ENCODE measurements around the gene ARHGEF6.

ARHGEF6 gene

DNA sequence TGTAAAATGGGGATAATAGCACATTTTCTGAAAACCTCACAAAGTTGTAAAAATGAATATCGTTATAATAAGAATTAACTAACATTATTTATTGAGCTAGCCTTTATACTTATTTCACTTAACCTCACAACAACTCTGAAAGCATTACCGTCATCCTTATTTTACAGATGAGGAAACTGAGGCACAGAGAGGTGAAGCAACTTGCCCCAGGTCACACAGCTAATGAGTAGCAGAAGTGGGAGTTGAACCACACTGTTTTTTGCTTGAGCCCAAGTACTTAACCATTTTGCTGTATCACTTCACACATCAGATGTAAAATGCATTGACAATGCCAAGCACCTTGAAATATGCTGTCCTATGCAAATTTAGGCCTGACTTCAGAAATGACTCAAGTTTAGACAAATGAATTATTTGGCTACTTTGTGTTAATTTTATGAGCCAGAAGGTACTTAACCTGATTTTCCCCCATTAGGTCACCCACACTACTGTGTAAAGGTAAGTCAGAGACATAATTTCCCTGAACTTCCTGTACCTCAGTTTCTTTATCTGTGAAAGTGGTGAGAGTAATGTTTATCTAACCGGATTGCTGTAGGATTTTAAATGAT lies 109.6 kb downstream of the ARHGEF6 start:
- no peak overlapping the region for H3K4me3 ChIP-seq (ENCODE audit: low read length)
- TF ChIP-seq ZNF274 (IDR thresholded peaks at IDR 0.05; ENCODE audit: low read depth, low read length): no peak

DNA sequence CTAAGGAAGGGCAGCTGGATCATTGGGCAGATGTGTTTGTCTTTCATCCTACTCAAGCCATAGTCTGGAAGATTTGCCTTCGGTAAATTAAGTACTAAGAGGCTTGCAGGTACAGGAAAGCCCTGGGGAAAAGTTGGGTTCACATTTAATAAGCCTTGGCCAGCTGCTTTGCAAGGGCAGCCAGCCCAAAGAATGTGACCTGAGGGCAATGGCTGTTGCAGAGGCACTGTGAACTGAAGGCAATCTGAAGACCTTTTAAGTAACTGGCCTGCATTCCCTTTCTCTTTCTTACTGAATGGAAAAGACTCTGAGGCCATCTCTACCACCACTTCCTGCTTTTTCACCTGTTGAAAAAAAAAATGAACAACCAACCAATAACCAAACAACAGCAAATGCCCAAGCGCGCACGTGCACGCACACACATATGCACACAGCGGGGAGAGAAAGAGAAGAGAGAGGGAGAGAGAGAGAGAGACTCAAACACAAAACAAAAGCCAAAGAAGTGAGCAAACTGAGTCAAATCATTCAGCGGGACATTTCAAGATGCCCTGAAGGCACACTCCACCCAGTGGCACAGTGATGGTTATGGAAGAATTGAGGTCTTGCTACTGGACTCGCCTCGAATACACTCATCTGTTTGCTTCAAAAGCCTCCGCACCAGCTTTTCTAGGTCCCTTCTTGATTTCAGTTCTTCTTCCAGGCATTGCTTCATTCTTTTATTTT lies 113.1 kb downstream of the ARHGEF6 start:
- H3K4me3 ChIP-seq (ENCODE audit: low read length): no peak overlapping the region
- TF ChIP-seq ZNF274 (IDR thresholded peaks at IDR 0.05; ENCODE audit: low read depth, low read length): no peak

DNA sequence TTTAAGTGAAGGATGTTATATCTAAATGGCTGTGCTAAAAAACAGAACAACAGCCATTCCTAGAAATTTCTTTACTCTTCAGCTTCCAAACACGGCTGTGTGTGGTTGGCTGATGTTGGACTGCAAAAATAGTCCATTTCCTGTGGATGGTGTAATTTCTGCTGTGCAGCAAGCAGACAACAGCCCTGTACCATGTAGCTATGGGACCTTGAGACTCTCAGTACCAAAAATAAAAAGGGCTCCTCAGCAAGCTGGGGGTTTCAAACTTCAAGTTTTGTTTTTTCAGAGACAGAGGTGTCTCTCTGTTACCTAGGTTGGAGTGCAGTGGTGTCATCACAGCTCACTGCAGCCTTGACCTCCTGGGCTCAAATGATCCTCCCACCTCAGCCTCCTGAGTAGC lies 114.6 kb downstream of the ARHGEF6 start:
- TF ChIP-seq ZNF274 (IDR thresholded peaks at IDR 0.05; ENCODE audit: low read depth, low read length): no peak

DNA sequence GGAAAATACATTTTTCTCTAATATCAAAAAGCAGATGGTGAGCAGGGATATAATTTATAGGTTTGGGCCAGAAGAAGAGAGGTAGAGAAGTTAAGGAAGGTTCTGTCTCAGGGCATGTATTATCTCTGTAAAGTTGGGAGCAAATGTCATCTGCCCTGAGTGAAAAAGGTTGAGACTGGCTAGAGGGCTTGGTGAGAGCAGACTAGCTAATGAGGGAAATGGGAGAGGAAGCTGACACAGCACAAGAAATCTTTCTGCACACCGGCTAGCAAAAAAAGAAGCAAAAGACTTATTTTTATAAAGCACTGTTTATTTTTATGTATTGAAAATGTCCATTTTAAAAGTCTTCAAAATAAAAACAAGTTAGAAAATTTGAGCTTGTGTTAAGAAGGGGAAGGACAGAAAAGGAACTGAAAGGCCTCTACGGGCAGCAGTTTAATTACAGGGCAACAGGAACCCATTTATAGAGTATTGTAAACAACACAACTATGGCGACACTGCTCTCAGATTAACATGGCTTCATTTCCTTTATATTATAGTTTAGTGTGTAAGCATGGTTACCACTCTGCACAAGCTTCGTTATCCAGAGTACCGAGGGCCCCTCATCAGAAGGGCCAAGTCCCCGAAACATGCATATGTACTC lies 115.4 kb downstream of the ARHGEF6 start:
- no peak for TF ChIP-seq ZNF274 (IDR thresholded peaks at IDR 0.05; ENCODE audit: low read depth, low read length)
- H3K4me3 ChIP-seq (ENCODE audit: low read length): no peak overlapping the region

More for the DNA sequence above, 114.6 kb downstream of the ARHGEF6 start:
- no peak overlapping the region for H3K4me3 ChIP-seq (ENCODE audit: low read length)

DNA sequence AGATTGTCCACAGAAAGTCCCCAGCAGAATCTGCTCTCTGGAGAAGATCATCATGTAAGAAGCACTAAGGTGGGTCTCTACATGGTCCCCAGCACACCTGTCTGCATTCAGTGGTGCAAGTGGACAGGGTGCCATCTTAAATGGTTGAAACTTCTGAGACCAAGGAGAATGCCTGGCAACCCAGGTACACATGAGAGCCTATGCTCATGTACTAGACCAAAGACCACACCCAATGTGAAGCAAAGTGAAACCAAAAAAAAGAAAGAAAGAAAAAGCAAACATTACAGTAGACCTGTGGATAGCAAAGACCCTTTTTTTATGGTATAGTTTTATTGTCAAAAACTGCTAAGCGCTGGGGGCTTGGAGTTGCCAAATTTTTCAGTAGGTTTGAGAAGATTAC lies 117.8 kb downstream of the ARHGEF6 start:
- H3K4me3 ChIP-seq (ENCODE audit: low read length): no peak overlapping the region
- no peak for TF ChIP-seq ZNF274 (IDR thresholded peaks at IDR 0.05; ENCODE audit: low read depth, low read length)

DNA sequence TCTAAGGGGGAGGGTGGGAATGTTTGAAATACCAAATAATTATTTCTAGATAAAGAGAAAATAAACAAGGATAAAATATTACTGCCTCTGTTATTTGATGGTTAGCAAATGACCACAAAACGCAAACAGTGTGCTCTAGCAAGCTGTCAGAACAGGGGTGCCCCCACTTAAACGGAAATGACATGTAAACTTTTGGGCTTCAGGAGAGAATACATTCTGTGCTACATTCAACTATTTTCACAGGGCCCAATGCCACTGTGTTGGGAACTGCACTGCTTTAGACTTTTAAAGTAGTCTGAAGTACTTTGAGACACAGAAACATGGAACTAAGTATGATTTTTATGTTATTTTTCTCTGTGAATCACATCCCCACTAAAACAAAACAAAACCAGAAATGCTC lies 118.6 kb downstream of the ARHGEF6 start:
- H3K4me3 ChIP-seq (ENCODE audit: low read length): no peak overlapping the region
- TF ChIP-seq ZNF274 (IDR thresholded peaks at IDR 0.05; ENCODE audit: low read depth, low read length): no peak

DNA sequence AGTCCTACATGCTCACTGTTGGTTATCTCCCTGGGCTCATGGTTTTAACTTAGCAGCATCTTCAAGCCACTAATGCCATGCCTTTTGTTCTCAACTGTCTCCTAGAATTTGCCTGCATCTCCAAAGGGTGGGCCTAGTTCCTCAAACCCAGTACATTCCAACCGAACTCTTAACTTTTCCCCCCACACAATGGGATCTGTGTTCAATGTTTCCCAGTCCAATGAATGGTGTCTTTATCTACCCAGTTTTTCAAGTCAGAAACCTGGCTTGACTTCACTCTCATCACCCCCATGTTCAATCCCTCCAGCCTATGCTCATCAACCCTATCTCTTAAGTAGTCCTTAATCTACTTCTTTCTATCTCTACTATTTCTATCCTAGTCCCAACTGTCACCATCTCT lies 119.8 kb downstream of the ARHGEF6 start:
- no peak for TF ChIP-seq ZNF274 (IDR thresholded peaks at IDR 0.05; ENCODE audit: low read depth, low read length)
- H3K4me3 ChIP-seq (ENCODE audit: low read length): no peak overlapping the region

DNA sequence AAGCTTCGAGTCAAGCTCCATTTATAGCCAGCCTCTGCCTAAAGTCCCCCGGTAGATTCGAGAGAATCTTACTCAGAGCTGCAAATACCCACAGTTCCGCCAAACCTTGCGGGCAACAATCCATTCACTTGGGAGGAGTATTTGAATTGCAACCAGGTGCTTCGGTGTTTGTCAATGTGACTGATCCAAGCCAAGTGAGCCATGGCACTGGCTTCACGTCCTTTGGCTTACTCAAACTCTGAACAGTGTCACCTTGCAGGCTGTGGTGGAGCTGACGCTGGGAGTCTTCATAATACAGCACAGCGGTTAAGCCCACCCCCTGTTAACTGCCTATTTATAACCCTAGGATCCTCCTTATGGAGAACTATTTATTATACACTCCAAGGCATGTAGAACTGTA lies 121.6 kb downstream of the ARHGEF6 start:
- TF ChIP-seq ZNF274 (IDR thresholded peaks at IDR 0.05; ENCODE audit: low read depth, low read length): no peak
- no peak overlapping the region for H3K4me3 ChIP-seq (ENCODE audit: low read length)

DNA sequence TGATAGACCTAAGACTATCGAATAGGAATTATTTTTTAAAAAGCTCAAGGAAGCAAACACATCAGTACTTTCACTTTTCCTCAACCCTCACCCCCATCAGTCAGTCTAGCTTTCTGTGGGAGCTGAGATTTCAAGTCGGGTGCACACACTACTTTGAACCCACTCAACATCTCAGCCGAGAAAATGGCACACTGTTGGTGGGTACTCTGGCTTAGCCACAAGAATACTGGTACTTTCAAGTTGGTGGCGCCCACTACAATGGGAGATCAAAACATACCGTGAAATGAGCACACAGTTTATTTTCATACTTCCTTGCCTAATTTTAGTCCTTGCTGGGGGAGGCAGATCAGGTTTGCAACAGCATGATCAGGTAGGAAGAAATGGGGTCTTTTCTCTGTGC lies 122.6 kb downstream of the ARHGEF6 start:
- no peak overlapping the region for H3K4me3 ChIP-seq (ENCODE audit: low read length)
- TF ChIP-seq ZNF274 (IDR thresholded peaks at IDR 0.05; ENCODE audit: low read depth, low read length): no peak

DNA sequence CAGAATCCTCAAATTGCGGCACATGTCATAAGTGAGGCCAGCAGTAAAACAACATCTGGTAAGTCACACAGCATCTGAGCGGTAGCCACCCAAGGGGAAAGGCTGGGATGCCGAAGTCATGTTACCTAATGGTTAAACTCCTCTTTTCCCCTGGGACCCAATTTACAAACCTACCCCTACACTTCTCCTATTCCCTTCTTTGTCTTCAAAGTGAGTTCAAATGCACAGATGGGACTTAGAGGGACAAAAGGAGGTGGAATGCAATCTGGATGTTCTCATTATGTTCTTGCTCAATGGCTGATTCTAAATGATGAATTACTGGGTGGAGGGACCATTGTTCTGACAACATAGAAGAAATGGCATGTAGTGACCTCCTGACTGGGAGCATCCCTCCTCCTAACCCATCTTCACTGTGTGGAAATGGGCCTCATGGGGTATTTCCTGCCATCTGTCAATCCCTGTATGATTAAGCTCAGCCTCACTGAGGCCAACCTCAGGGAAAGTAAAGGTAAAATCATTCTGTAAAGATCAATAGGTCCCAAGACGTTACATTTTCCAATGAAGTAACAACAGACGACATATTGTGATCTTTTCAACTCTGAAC lies 124.3 kb downstream of the ARHGEF6 start:
- no peak for TF ChIP-seq ZNF274 (IDR thresholded peaks at IDR 0.05; ENCODE audit: low read depth, low read length)
- H3K4me3 ChIP-seq (ENCODE audit: low read length): no peak overlapping the region

DNA sequence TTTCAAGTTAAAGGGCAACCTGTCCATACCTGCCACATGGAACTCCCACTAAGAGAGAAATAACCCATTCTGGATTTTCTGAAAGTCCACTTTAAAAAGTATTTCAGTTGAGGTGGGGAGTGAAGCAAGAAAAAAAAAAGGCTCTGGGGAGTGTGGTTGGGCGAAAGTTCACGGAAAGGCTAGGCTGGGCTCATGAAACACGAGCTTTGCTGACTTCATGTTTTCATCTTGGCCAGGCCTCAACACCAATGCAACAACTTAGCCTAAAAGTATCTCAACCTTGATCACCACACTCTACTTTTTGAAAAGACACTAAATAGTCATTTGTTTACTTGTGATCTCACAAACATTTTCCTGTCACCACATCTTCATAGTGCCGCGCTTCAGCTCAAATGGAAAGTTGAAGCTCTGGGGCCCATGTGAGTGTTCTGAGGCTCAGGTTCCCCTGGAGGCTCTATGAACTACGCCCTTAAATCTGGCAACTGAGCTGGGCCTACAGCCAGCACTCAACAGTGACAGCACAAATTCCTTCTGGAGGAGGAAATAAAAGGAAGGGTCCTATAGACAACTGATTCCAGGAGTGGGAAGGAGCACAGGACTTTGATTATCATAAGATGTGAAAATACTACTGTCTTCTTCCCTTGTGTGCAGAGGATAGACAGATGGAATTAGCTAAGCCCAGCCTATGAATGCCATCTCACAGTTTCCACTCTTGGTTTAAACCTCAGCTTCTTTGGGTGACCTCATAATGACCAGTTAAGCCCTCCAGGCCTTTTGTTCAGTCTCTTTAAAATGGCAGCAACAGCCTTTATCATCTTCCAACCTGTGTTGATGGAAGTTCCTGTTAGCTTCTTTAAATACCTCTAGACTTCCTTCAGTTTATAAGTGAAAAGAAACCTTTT lies 127.7 kb downstream of the ARHGEF6 start:
- TF ChIP-seq ZNF274 (IDR thresholded peaks at IDR 0.05; ENCODE audit: low read depth, low read length): no peak
- H3K4me3 ChIP-seq (ENCODE audit: low read length): no peak overlapping the region

DNA sequence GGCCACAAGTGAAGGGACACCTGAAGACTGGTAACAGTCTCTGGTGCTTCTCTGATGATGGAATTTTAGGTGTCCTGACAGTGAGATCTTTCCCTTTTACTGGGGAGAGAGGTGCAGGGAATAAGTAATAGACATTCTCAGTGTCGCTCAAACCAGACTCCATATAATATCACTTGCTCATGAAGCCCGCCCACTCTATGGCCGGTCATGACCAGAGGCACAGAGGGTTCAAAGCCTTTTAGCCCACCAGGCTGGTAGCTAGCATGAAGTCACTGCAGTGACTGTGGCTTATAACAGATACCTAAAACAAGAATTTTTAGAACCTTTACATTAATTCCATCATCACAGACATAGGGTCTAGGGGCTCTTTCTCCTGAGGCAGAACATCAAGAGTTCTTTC lies 129.9 kb downstream of the ARHGEF6 start:
- H3K4me3 ChIP-seq (ENCODE audit: low read length): no peak overlapping the region
- TF ChIP-seq ZNF274 (IDR thresholded peaks at IDR 0.05; ENCODE audit: low read depth, low read length): no peak

DNA sequence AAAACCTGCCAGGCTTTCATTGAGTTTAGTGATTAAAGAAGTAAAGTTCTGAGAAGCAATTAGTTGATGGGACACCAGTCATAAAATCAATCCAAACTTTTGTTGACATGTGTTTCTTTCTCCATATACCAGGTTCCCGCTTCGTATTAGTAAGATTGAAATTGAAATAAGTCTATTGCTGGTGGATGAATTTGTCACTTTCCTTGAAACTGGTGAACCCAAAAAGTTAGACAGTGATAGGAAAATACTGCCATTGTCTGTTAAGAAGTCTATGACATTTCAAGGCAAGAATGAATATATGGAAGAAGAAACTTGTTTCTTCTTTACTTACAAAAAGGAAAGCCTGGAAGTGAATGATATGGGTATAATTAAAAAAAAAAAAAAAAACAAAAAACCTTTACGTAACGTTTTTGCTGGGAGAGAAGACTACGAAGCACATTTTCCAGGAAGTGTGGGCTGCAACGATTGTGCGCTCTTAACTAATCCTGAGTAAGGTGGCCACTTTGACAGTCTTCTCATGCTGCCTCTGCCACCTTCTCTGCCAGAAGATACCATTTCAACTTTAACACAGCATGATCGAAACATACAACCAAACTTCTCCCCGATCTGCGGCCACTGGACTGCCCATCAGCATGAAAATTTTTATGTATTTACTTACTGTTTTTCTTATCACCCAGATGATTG lies 132.9 kb downstream of the ARHGEF6 start, which contains the start of gene CD40LG:
Gene CD40LG (plus strand): TSS at position 482 of the 684 bp plus-strand sequence. CDS start 91 bp downstream, at position 573.
- H3K4me3 ChIP-seq (ENCODE audit: low read length): no peak within 1 kb of the TSS
- TF ChIP-seq ZNF274 (IDR thresholded peaks at IDR 0.05; ENCODE audit: low read depth, low read length): no peak
